Activated CD4-positive, alpha-beta T cell treated with anti-CD3 and anti-CD28 coated beads for 1 hour (primary cell): ENCODE data around the gene HIRIP3.

Source experiments
- DNase-seq: peaks from one replicate; pipeline ENCODE4 v3.0.0-alpha.2; 2020

HIRIP3 gene

GRCh38 chr16:29995911-29996765 lies 721 bp upstream of the HIRIP3 start, which contains the start of gene INO80E:
Gene INO80E (plus strand): TSS chr16:29996241. CDS start chr16:29996311, 70 bp downstream.
- DNase-seq: peak; percentile 99

GRCh38 chr16:29994600-29995323 lies 655 bp downstream of the HIRIP3 start:
- DNase-seq: no peak

GRCh38 chr16:29993903-29994599 lies 1.4 kb downstream of the HIRIP3 start:
- no peak for DNase-seq

GRCh38 chr16:29993191-29993902 lies 2.1 kb downstream of the HIRIP3 start:
- DNase-seq: no peak

- DNase-seq: no peak
These were observed 3.0 kb downstream of the HIRIP3 start for GRCh38 chr16:29992344-29992967.

GRCh38 chr16:29991571-29991904 lies 3.9 kb downstream of the HIRIP3 start:
- DNase-seq: no peak

- DNase-seq: no peak
These were observed 4.4 kb downstream of the HIRIP3 start for GRCh38 chr16:29990883-29991570.

- no peak for DNase-seq
These were observed 5.4 kb downstream of the HIRIP3 start for GRCh38 chr16:29990034-29990433.

GRCh38 chr16:29989111-29989858 lies 6.1 kb downstream of the HIRIP3 start:
- DNase-seq: no peak

- no peak for DNase-seq
These were observed 6.9 kb downstream of the HIRIP3 start for GRCh38 chr16:29988346-29989075.

- no peak for DNase-seq
These were observed 7.9 kb downstream of the HIRIP3 start for GRCh38 chr16:29987371-29988085.

GRCh38 chr16:29986931-29987330 lies 8.5 kb downstream of the HIRIP3 start:
- DNase-seq: no peak

- DNase-seq: no peak
These were observed 9.2 kb downstream of the HIRIP3 start for GRCh38 chr16:29986231-29986630.

GRCh38 chr16:29985271-29985811 lies 10.1 kb downstream of the HIRIP3 start:
- no peak for DNase-seq

GRCh38 chr16:29984764-29985147 lies 10.7 kb downstream of the HIRIP3 start:
- no peak for DNase-seq

- no peak for DNase-seq
These were observed 11.2 kb downstream of the HIRIP3 start for GRCh38 chr16:29984137-29984763.

- DNase-seq: no peak
These were observed 11.8 kb downstream of the HIRIP3 start for GRCh38 chr16:29983420-29984136.
